GM12878 (cell line): ENCODE results near the gene SPDYA. TPM values are rescaled to one million over a fixed set of nuclear protein-coding genes. Genes with fewer than 3 reads are reported as not detected.

ENCODE experiments used
- DPF2 ChIP-seq: fragments of 450-650 bp; IDR thresholded peaks from 2 replicates; pipeline ENCODE4 v1.6.1; 2017; ENCODE audit warnings: mild to moderate bottlenecking
- HDAC6 ChIP-seq: fragments of 200-600 bp; sonication (generic); IDR thresholded peaks from one replicate; pipeline ENCODE4 v1.8.0; 2017; ENCODE audit warnings: antibody characterized with exemption; ENCODE audit not compliant: unreplicated experiment
- IKZF1 ChIP-seq: fragments of 450-650 bp; conservative IDR thresholded peaks from 2 replicates; pipeline ENCODE4 v1.6.1; 2017; ENCODE audit warnings: antibody characterized with exemption, mild to moderate bottlenecking
- JUND ChIP-seq: IDR thresholded peaks from 2 replicates; pipeline ENCODE4 v1.6.1; 2012; ENCODE audit warnings: low read depth, mild to moderate bottlenecking, low read length, improper control_type of control experiment, moderate library complexity
- MXI1 ChIP-seq: fragments of 150-350 bp; IDR thresholded peaks from 2 replicates; pipeline ENCODE4 v1.6.1; 2011; ENCODE audit warnings: low read depth, mild to moderate bottlenecking, inconsistent platforms, low read length, improper control_type of control experiment
- MYB ChIP-seq: fragments of 150-350 bp; IDR thresholded peaks from 2 replicates; pipeline ENCODE4 v1.6.1; 2014; ENCODE audit warnings: mild to moderate bottlenecking, low read depth, low read length, borderline replicate concordance
- NBN ChIP-seq: fragments of 450-650 bp; IDR thresholded peaks from 2 replicates; pipeline ENCODE4 v1.6.1; 2016
- NFYA ChIP-seq: IDR thresholded peaks from 2 replicates; pipeline ENCODE4 v1.6.1; 2011; ENCODE audit warnings: low read depth, mild to moderate bottlenecking, low read length, improper control_type of control experiment, borderline replicate concordance
- PBX3 ChIP-seq: IDR thresholded peaks from 2 replicates; pipeline ENCODE4 v1.6.1; 2011; ENCODE audit warnings: mild to moderate bottlenecking, low read depth, low read length, moderate library complexity; ENCODE audit not compliant: insufficient replicate concordance
- POLR2A ChIP-seq: IDR thresholded peaks from 2 replicates; pipeline ENCODE4 v1.6.1; 2011; ENCODE audit warnings: low read depth, mild to moderate bottlenecking, low read length
- RBBP5 ChIP-seq: fragments of 200-600 bp; sonication (generic); conservative IDR thresholded peaks from 2 replicates; pipeline ENCODE4 v1.6.1; 2016
- RFX5 ChIP-seq: IDR thresholded peaks from 2 replicates; pipeline ENCODE4 v1.6.1; 2011; ENCODE audit warnings: low read depth, low read length, improper control_type of control experiment
- SPI1 ChIP-seq: IDR thresholded peaks from 2 replicates; pipeline ENCODE4 v1.6.1; 2011; ENCODE audit warnings: low read depth, mild to moderate bottlenecking, low read length, moderate library complexity, borderline replicate concordance; ENCODE audit not compliant: insufficient read depth
- TAF1 ChIP-seq: IDR thresholded peaks from 2 replicates; pipeline ENCODE4 v1.6.1; 2011; ENCODE audit warnings: mild to moderate bottlenecking, low read depth, low read length, borderline replicate concordance
- ZBTB40 ChIP-seq: fragments of 450-650 bp; IDR thresholded peaks from 2 replicates; pipeline ENCODE4 v1.6.1; 2016; ENCODE audit warnings: mild to moderate bottlenecking, moderate library complexity, borderline replicate concordance
- ZNF592 ChIP-seq: fragments of 450-650 bp; IDR thresholded peaks from 2 replicates; pipeline ENCODE4 v1.6.1; 2017; ENCODE audit warnings: mild to moderate bottlenecking, moderate library complexity
- polyA plus RNA-seq, 11 experiments: library from polyadenylated mRNA; depleted of rRNA in 4 of 11; unstranded in 6 of 11; stranded (reverse) in 5 of 11; fragments of >200 nt; fragmentation: Nextera tagmentation in 4 of 11; fragmentation: Illumina TruSeq in 1 of 11; extraction: Ambion mirVana in 4 of 11; extraction: Trizol in 1 of 11; gene quantifications; 1 replicate in 1 of 11; 2 replicates in 10 of 11; pipeline versions ENCODE4 v1.2.1 to v1.2.3, GENCODE V29; 2011 to 2016; ENCODE audit warnings: inconsistent platforms in 2 of 11, missing spikeins in 2 of 11, low read depth in 1 of 11
- total RNA-seq, 4 experiments: library from RNA; depleted of rRNA in 3 of 4; stranded (reverse); fragments of >200 nt in 3 of 4; fragmentation: Illumina TruSeq in 1 of 4; extraction: Trizol in 1 of 4; gene quantifications; 2 replicates each; pipeline versions ENCODE4 v1.2.1 to v1.2.3, GENCODE V29; 2013 to 2021
- TF ChIP-seq, protein P1 (sequence below): fragments of 450-650 bp; IDR thresholded peaks from 2 replicates; pipeline ENCODE4 v1.6.1; 2016; ENCODE audit warnings: mild to moderate bottlenecking
- TF ChIP-seq, protein P2 (sequence below): IDR thresholded peaks from 2 replicates; pipeline ENCODE4 v1.6.1; 2012; ENCODE audit warnings: low read length, inconsistent platforms

The SPDYA gene
- total and polyA plus RNA-seq, 10 of the 15 experiments (the other 5 are each of a cell fraction or from before 2014, with no cell fraction given) = 0.12 to 2.4 (median 0.50) TPM

DNA sequence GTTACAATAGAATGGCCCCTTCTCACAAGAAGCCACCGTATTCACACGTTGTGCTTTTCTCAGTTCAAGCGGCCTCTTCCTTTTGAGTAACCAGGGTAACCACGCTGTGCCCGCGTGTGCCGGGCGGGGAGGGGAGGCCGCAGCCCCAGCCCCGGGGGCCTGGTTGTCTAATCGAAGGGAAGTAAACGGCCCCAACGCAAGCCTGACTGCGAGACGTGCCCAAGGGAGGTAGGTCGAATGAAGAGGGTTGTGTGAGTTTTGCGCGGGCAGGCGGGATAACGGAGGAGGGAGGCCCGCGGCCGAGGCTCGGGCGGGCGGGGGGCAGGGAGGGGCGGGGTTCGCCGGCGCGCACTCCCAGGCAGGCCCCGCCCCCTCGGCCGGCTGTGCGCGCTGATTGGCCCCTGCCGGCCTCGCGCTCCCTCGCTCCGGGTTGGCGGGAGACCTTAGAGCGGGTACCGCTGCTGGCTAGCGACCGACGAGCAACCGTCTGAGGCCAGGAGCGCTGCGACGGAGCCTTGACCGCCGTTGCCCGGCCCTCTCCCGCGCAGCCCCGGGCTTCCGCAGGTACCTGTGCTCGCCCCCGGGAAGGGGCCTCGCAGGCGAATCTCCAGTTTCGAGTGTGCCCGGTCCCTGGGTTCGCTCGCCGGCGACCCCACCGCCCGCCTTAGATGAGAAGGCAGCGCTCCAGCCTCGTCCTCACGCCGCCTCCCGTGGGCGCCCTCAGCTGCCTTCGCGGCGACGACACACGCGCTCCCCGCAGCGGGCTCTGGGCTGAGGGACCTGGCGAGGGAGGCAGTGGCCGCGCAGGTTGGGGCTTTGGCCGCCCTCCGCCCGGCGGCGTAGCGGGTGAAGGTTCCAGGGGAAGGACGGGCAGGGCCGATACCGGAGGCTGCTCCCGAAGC, at the start of gene SPDYA (continued):
- TF ChIP-seq PBX3 (no peak), JUND (no peak), NBN (no peak), MXI1 (peak; percentile 59), HDAC6 (no peak), MYB (no peak), ZNF592 (no peak), RBBP5 (no peak), DPF2 (peak; percentile 31; the same call in 1 of the 2 replicates), NFYA (no peak), TAF1 (no peak), ZBTB40 (no peak), SPI1 (no peak), IKZF1 (peak; percentile 55), POLR2A (peak; percentile 27; the same call in 1 of the 2 replicates), RFX5 (no peak)
- TF ChIP-seq, protein P1, sequence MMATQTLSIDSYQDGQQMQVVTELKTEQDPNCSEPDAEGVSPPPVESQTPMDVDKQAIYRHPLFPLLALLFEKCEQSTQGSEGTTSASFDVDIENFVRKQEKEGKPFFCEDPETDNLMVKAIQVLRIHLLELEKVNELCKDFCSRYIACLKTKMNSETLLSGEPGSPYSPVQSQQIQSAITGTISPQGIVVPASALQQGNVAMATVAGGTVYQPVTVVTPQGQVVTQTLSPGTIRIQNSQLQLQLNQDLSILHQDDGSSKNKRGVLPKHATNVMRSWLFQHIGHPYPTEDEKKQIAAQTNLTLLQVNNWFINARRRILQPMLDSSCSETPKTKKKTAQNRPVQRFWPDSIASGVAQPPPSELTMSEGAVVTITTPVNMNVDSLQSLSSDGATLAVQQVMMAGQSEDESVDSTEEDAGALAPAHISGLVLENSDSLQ = no peak
- TF ChIP-seq, protein P2, sequence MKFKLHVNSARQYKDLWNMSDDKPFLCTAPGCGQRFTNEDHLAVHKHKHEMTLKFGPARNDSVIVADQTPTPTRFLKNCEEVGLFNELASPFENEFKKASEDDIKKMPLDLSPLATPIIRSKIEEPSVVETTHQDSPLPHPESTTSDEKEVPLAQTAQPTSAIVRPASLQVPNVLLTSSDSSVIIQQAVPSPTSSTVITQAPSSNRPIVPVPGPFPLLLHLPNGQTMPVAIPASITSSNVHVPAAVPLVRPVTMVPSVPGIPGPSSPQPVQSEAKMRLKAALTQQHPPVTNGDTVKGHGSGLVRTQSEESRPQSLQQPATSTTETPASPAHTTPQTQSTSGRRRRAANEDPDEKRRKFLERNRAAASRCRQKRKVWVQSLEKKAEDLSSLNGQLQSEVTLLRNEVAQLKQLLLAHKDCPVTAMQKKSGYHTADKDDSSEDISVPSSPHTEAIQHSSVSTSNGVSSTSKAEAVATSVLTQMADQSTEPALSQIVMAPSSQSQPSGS = no peak
